Measurements from ENCODE around the gene CFTR.
"Not testable (repeated sequence)": the region's sequence is repeated elsewhere in the genome, so short reads cannot be mapped to it uniquely, and the experiment has no call there.

Gene CFTR

GRCh38 chr7:117688126-117688525 lies 208.3 kb downstream of the CFTR start:
- no peak overlapping the region for H3K4me3 ChIP-seq (ENCODE audit: low read length)
- no peak for TF ChIP-seq ZNF274 (IDR thresholded peaks at IDR 0.05; ENCODE audit: low read depth, low read length)

GRCh38 chr7:117689406-117689805 lies 209.6 kb downstream of the CFTR start:
- TF ChIP-seq ZNF274 (IDR thresholded peaks at IDR 0.05; ENCODE audit: low read depth, low read length): no peak

GRCh38 chr7:117690147-117690546 lies 210.3 kb downstream of the CFTR start:
- no peak overlapping the region for H3K4me3 ChIP-seq (ENCODE audit: low read length)
- no peak for TF ChIP-seq ZNF274 (IDR thresholded peaks at IDR 0.05; ENCODE audit: low read depth, low read length)

More at GRCh38 chr7:117689406-117689805, 209.6 kb downstream of the CFTR start:
- no peak overlapping the region for H3K4me3 ChIP-seq (ENCODE audit: low read length)

- no peak overlapping the region for H3K4me3 ChIP-seq (ENCODE audit: low read length)
- TF ChIP-seq ZNF274 (IDR thresholded peaks at IDR 0.05; ENCODE audit: low read depth, low read length): no peak
Measured at GRCh38 chr7:117692338-117692737, 212.5 kb downstream of the CFTR start.

- no peak for TF ChIP-seq ZNF274 (IDR thresholded peaks at IDR 0.05; ENCODE audit: low read depth, low read length)
- H3K4me3 ChIP-seq (ENCODE audit: low read length): no peak overlapping the region
Measured at GRCh38 chr7:117698018-117698417, 218.2 kb downstream of the CFTR start.

- H3K4me3 ChIP-seq (ENCODE audit: low read length): no peak overlapping the region
- TF ChIP-seq ZNF274 (IDR thresholded peaks at IDR 0.05; ENCODE audit: low read depth, low read length): no peak
Measured at GRCh38 chr7:117704063-117704462, 224.2 kb downstream of the CFTR start.

GRCh38 chr7:117705630-117706029 lies 225.8 kb downstream of the CFTR start:
- H3K4me3 ChIP-seq (ENCODE audit: low read length): no peak overlapping the region
- TF ChIP-seq ZNF274 (IDR thresholded peaks at IDR 0.05; ENCODE audit: low read depth, low read length): no peak

- TF ChIP-seq ZNF274 (IDR thresholded peaks at IDR 0.05; ENCODE audit: low read depth, low read length): no peak
Measured at GRCh38 chr7:117706210-117706609, 226.4 kb downstream of the CFTR start.

GRCh38 chr7:117707080-117707479 lies 227.3 kb downstream of the CFTR start:
- TF ChIP-seq ZNF274 (IDR thresholded peaks at IDR 0.05; ENCODE audit: low read depth, low read length): no peak
- no peak overlapping the region for H3K4me3 ChIP-seq (ENCODE audit: low read length)

More at GRCh38 chr7:117706210-117706609, 226.4 kb downstream of the CFTR start:
- no peak overlapping the region for H3K4me3 ChIP-seq (ENCODE audit: low read length)

GRCh38 chr7:117708173-117708572 lies 228.3 kb downstream of the CFTR start:
- H3K4me3 ChIP-seq (ENCODE audit: low read length): not testable (repeated sequence)

GRCh38 chr7:117711556-117711955 lies 231.7 kb downstream of the CFTR start:
- H3K4me3 ChIP-seq (ENCODE audit: low read length): no peak overlapping the region
- no peak for TF ChIP-seq ZNF274 (IDR thresholded peaks at IDR 0.05; ENCODE audit: low read depth, low read length)

GRCh38 chr7:117715784-117716445 lies 236.1 kb downstream of the CFTR start:
- H3K4me3 ChIP-seq (ENCODE audit: low read length): no peak overlapping the region
- no peak for TF ChIP-seq ZNF274 (IDR thresholded peaks at IDR 0.05; ENCODE audit: low read depth, low read length)

GRCh38 chr7:117716707-117717299 lies 237.0 kb downstream of the CFTR start:
- TF ChIP-seq ZNF274 (IDR thresholded peaks at IDR 0.05; ENCODE audit: low read depth, low read length): no peak
- H3K4me3 ChIP-seq (ENCODE audit: low read length): no peak overlapping the region

GRCh38 chr7:117717357-117717756 lies 237.5 kb downstream of the CFTR start:
- TF ChIP-seq ZNF274 (IDR thresholded peaks at IDR 0.05; ENCODE audit: low read depth, low read length): no peak

More at GRCh38 chr7:117717357-117717756, 237.5 kb downstream of the CFTR start:
- no peak overlapping the region for H3K4me3 ChIP-seq (ENCODE audit: low read length)
